ENCODE results near the gene TBCCD1. TPM values are rescaled to one million over a fixed set of nuclear protein-coding genes. Genes with fewer than 3 reads are reported as not detected.

Gene TBCCD1
- total RNA-seq, 1 donor: 15.6 TPM

DNA sequence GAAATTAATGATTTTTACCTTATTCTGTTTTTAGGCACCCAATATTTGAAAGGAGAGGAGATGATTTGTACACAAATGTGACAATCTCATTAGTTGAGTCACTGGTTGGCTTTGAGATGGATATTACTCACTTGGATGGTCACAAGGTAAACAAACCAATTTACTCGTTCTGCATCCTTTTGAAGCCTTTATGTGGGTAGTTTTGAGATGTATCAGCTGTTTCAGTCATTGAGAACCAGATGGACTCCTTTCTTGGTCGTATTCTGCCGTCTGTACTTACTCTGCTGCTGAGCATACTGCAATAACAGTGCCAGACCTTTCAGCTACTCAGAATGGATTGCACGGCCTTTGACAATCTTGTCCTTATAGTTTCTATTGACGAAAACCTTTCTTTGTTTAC, 16.7 kb upstream of the TBCCD1 start:
- Histone ChIP-seq H3K4me3 (ENCODE audit: insufficient read depth, low read length) (no peak overlapping the region), H3K36me3 (ENCODE audit: insufficient read depth, low read length) (peaks cover 61% of the 10 kb centered on the region), H3K79me2 (ENCODE audit: insufficient read depth, low read length) (no peaks in the 10 kb centered on the region), H3K4me1 (ENCODE audit: insufficient read depth, low read length) (no peaks in the 10 kb centered on the region), H2AFZ (ENCODE audit: low read length) (no peak overlapping the region), H4K20me1 (ENCODE audit: insufficient read depth, low read length) (no peaks in the 10 kb centered on the region), H3K27ac (ENCODE audit: low read depth, low read length) (no peak overlapping the region), H3K27me3 (ENCODE audit: insufficient read depth, low read length) (no peaks in the 10 kb centered on the region), H3K4me2 (ENCODE audit: insufficient read depth, low read length) (no peak overlapping the region), H3K9me3 (ENCODE audit: low read depth, low read length) (no peaks in the 10 kb centered on the region)
- no peak for DNase-seq (ENCODE audit: insufficient read length, low spot score, missing footprints)
- TF ChIP-seq, protein P1, sequence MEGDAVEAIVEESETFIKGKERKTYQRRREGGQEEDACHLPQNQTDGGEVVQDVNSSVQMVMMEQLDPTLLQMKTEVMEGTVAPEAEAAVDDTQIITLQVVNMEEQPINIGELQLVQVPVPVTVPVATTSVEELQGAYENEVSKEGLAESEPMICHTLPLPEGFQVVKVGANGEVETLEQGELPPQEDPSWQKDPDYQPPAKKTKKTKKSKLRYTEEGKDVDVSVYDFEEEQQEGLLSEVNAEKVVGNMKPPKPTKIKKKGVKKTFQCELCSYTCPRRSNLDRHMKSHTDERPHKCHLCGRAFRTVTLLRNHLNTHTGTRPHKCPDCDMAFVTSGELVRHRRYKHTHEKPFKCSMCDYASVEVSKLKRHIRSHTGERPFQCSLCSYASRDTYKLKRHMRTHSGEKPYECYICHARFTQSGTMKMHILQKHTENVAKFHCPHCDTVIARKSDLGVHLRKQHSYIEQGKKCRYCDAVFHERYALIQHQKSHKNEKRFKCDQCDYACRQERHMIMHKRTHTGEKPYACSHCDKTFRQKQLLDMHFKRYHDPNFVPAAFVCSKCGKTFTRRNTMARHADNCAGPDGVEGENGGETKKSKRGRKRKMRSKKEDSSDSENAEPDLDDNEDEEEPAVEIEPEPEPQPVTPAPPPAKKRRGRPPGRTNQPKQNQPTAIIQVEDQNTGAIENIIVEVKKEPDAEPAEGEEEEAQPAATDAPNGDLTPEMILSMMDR (IDR thresholded peaks at IDR 0.05; ENCODE audit: extremely low read depth, low read depth, low read length): no peak

DNA sequence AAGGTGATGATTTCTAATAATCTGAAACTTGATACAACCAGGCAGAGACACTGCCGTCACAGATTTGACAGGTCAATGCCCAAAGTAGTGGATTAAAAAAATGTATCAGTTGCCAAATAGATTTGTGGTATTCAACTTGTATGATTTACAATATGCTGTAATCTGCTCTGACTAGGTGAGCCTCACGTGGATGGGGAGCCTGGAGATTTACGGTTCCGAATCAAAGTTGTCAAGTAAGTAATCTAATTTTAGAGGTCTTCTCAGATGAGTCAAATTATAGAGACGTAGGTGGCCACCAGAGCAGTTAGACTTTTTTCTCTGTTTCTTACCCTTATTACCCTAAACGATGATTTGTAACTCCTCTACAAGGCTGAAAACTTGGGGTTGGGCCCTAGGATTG, 15.4 kb upstream of the TBCCD1 start:
- Histone ChIP-seq H3K4me1 (ENCODE audit: insufficient read depth, low read length) (no peaks in the 10 kb centered on the region), H3K27me3 (ENCODE audit: insufficient read depth, low read length) (no peaks in the 10 kb centered on the region), H3K79me2 (ENCODE audit: insufficient read depth, low read length) (no peaks in the 10 kb centered on the region), H3K36me3 (ENCODE audit: insufficient read depth, low read length) (peaks cover 71% of the 10 kb centered on the region), H4K20me1 (ENCODE audit: insufficient read depth, low read length) (no peaks in the 10 kb centered on the region), H3K27ac (ENCODE audit: low read depth, low read length) (no peak overlapping the region), H2AFZ (ENCODE audit: low read length) (no peak overlapping the region), H3K9me3 (ENCODE audit: low read depth, low read length) (no peaks in the 10 kb centered on the region), H3K4me3 (ENCODE audit: insufficient read depth, low read length) (no peak overlapping the region), H3K4me2 (ENCODE audit: insufficient read depth, low read length) (no peak overlapping the region)
- DNase-seq (ENCODE audit: insufficient read length, low spot score, missing footprints): no peak
- TF ChIP-seq, protein P1 (IDR thresholded peaks at IDR 0.05; ENCODE audit: extremely low read depth, low read depth, low read length): no peak

DNA sequence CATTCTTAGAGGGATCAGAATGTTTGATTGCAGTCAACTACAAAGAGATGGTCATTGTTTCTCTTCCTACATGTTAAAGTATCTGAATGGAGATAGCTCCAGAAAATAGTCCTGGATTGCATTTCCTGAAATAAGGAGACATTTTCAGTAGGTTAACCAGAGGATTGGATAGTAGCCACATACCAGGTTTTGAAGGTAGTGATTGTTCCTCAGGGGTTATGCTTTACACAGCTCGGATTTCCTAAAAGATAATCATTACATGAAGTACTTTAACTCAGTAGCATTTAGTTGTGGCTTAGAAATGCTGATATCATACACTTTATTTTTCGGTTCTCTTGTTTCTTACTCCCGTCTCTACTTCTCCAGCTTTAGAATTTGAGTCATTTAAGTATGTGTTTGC, 13.6 kb upstream of the TBCCD1 start:
- no peaks in the 10 kb centered on the region for H3K4me1 ChIP-seq (ENCODE audit: insufficient read depth, low read length)
- H3K9me3 ChIP-seq (ENCODE audit: low read depth, low read length): no peaks in the 10 kb centered on the region
- no peak overlapping the region for H3K27ac ChIP-seq (ENCODE audit: low read depth, low read length)
- TF ChIP-seq, protein P1 (IDR thresholded peaks at IDR 0.05; ENCODE audit: extremely low read depth, low read depth, low read length): no peak
- H3K36me3 ChIP-seq (ENCODE audit: insufficient read depth, low read length): peaks cover 85% of the 10 kb centered on the region
- H3K4me2 ChIP-seq (ENCODE audit: insufficient read depth, low read length): no peak overlapping the region
- H3K4me3 ChIP-seq (ENCODE audit: insufficient read depth, low read length): no peak overlapping the region
- H3K79me2 ChIP-seq (ENCODE audit: insufficient read depth, low read length): no peaks in the 10 kb centered on the region
- DNase-seq (ENCODE audit: insufficient read length, low spot score, missing footprints): no peak
- H3K27me3 ChIP-seq (ENCODE audit: insufficient read depth, low read length): no peaks in the 10 kb centered on the region
- no peak overlapping the region for H2AFZ ChIP-seq (ENCODE audit: low read length)
- no peaks in the 10 kb centered on the region for H4K20me1 ChIP-seq (ENCODE audit: insufficient read depth, low read length)

DNA sequence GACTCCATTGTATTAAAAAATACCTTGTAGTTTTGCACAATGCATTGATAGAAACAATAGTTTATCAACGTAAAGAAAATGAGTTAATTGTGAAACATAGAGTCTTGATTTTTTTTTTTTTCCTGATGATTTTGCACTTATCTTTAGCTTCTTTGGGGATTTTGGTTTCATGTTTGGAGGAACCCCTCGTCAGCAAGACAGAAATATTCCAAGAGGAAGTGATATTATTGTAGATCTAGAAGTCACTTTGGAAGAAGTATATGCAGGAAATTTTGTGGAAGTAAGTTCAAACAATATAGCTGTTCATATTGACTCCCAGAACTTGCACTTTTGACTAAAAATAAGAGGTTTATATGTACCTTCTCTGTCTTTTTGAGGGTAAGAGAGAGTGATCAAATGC, 10.4 kb upstream of the TBCCD1 start:
- H3K79me2 ChIP-seq (ENCODE audit: insufficient read depth, low read length): peaks cover 10% of the 10 kb centered on the region
- DNase-seq (ENCODE audit: insufficient read length, low spot score, missing footprints): no peak
- no peaks in the 10 kb centered on the region for H3K9me3 ChIP-seq (ENCODE audit: low read depth, low read length)
- TF ChIP-seq, protein P1 (IDR thresholded peaks at IDR 0.05; ENCODE audit: extremely low read depth, low read depth, low read length): no peak
- H3K4me3 ChIP-seq (ENCODE audit: insufficient read depth, low read length): no peak overlapping the region
- H3K27ac ChIP-seq (ENCODE audit: low read depth, low read length): no peak overlapping the region
- no peaks in the 10 kb centered on the region for H4K20me1 ChIP-seq (ENCODE audit: insufficient read depth, low read length)
- H3K36me3 ChIP-seq (ENCODE audit: insufficient read depth, low read length): peaks cover 82% of the 10 kb centered on the region
- H2AFZ ChIP-seq (ENCODE audit: low read length): no peak overlapping the region
- no peak overlapping the region for H3K4me2 ChIP-seq (ENCODE audit: insufficient read depth, low read length)
- H3K4me1 ChIP-seq (ENCODE audit: insufficient read depth, low read length): no peaks in the 10 kb centered on the region
- H3K27me3 ChIP-seq (ENCODE audit: insufficient read depth, low read length): no peaks in the 10 kb centered on the region
